ENCODE measurements around the gene RHOD. TPM values are rescaled to one million over a fixed set of nuclear protein-coding genes. Genes with fewer than 3 reads are reported as not detected.

The RHOD gene
- polyA plus RNA-seq, 1 of the 3 experiments (the other 2 are of a cell fraction) = not detected

DNA sequence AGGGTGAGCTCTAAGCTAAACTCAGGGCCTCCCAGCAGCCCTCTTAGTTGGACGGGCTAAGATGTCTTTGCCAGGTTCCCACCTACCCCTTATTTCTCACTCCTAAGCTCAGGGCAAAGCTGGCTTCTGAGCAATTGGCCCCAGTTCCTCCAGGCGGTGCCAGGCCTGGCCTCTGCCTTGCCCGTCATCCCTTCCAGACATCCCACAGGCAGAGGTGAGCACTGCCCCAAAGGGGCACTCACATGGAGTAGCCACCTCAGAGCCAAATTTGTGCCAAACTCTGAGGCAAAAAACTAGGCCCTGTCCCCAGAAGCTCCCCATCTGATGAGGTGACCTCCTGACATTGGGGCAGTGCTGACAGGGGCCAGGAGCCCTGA lies 9.7 kb downstream of the RHOD start:
- Histone ChIP-seq H3K27ac (ENCODE audit: low read depth in 2 of 2, low read length in 1 of 2) (no peak overlapping the region), H2AFZ (ENCODE audit: low read depth) (no peak overlapping the region), H3K9me2 (no peaks in the 10 kb centered on the region), H4K20me1 (ENCODE audit: insufficient read depth) (no peaks in the 10 kb centered on the region), H3K27me3 (ENCODE audit: insufficient read depth) (no peaks in the 10 kb centered on the region), H3K9me3 (no peaks in the 10 kb centered on the region), H3F3A (replicated peaks; ENCODE audit: insufficient read depth) (no peaks in the 10 kb centered on the region), H3K79me2 (ENCODE audit: insufficient read depth) (no peaks in the 10 kb centered on the region), H3K4me2 (no peak overlapping the region), H3K4me3 (ENCODE audit: low read depth in 2 of 2, low read length in 1 of 2) (no peak overlapping the region), H3K9ac (no peak overlapping the region), H3K36me3 (replicated peaks in 1 of 2; ENCODE audit: control insufficient read depth in 1 of 2, insufficient read depth in 2 of 2, low read length in 1 of 2) (no peaks in the 10 kb centered on the region), H3K4me1 (ENCODE audit: control insufficient read depth in 1 of 2, insufficient read depth in 2 of 2, low read depth in 1 of 2, low read length in 1 of 2) (no peaks in the 10 kb centered on the region)
- TF ChIP-seq, protein P1, sequence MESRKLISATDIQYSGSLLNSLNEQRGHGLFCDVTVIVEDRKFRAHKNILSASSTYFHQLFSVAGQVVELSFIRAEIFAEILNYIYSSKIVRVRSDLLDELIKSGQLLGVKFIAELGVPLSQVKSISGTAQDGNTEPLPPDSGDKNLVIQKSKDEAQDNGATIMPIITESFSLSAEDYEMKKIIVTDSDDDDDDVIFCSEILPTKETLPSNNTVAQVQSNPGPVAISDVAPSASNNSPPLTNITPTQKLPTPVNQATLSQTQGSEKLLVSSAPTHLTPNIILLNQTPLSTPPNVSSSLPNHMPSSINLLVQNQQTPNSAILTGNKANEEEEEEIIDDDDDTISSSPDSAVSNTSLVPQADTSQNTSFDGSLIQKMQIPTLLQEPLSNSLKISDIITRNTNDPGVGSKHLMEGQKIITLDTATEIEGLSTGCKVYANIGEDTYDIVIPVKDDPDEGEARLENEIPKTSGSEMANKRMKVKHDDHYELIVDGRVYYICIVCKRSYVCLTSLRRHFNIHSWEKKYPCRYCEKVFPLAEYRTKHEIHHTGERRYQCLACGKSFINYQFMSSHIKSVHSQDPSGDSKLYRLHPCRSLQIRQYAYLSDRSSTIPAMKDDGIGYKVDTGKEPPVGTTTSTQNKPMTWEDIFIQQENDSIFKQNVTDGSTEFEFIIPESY (IDR thresholded peaks at IDR 0.05; ENCODE audit: borderline replicate concordance, low read depth) = no peak
- TF ChIP-seq RFX5 (IDR thresholded peaks at IDR 0.05; ENCODE audit: low read length) = no peak
- no peak for TF ChIP-seq EP300 (IDR thresholded peaks at IDR 0.05; ENCODE audit: borderline replicate concordance in 1 of 2, low read depth in 1 of 2, low read length in 1 of 2)
- no peak for TF ChIP-seq MXI1 (IDR thresholded peaks at IDR 0.05; ENCODE audit: low read depth, low read length)
- no peak for TF ChIP-seq MEF2A (IDR thresholded peaks at IDR 0.05; ENCODE audit: borderline replicate concordance, low read depth)
- TF ChIP-seq, protein P2, sequence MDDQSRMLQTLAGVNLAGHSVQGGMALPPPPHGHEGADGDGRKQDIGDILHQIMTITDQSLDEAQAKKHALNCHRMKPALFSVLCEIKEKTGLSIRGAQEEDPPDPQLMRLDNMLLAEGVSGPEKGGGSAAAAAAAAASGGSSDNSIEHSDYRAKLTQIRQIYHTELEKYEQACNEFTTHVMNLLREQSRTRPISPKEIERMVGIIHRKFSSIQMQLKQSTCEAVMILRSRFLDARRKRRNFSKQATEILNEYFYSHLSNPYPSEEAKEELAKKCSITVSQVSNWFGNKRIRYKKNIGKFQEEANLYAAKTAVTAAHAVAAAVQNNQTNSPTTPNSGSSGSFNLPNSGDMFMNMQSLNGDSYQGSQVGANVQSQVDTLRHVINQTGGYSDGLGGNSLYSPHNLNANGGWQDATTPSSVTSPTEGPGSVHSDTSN (IDR thresholded peaks at IDR 0.05) = no peak
- TF ChIP-seq TEAD4 (IDR thresholded peaks at IDR 0.05; ENCODE audit: borderline replicate concordance, insufficient read depth) = no peak
- TF ChIP-seq FOXJ3 (CRISPR knock-in tag; IDR thresholded peaks at IDR 0.05) = no peak
- TF ChIP-seq GABPA (IDR thresholded peaks at IDR 0.05; ENCODE audit: low read depth) = no peak
- TF ChIP-seq, protein P3, sequence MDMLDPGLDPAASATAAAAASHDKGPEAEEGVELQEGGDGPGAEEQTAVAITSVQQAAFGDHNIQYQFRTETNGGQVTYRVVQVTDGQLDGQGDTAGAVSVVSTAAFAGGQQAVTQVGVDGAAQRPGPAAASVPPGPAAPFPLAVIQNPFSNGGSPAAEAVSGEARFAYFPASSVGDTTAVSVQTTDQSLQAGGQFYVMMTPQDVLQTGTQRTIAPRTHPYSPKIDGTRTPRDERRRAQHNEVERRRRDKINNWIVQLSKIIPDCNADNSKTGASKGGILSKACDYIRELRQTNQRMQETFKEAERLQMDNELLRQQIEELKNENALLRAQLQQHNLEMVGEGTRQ (IDR thresholded peaks at IDR 0.05; ENCODE audit: borderline replicate concordance, low read depth, low read length) = no peak
- TF ChIP-seq, protein P4, sequence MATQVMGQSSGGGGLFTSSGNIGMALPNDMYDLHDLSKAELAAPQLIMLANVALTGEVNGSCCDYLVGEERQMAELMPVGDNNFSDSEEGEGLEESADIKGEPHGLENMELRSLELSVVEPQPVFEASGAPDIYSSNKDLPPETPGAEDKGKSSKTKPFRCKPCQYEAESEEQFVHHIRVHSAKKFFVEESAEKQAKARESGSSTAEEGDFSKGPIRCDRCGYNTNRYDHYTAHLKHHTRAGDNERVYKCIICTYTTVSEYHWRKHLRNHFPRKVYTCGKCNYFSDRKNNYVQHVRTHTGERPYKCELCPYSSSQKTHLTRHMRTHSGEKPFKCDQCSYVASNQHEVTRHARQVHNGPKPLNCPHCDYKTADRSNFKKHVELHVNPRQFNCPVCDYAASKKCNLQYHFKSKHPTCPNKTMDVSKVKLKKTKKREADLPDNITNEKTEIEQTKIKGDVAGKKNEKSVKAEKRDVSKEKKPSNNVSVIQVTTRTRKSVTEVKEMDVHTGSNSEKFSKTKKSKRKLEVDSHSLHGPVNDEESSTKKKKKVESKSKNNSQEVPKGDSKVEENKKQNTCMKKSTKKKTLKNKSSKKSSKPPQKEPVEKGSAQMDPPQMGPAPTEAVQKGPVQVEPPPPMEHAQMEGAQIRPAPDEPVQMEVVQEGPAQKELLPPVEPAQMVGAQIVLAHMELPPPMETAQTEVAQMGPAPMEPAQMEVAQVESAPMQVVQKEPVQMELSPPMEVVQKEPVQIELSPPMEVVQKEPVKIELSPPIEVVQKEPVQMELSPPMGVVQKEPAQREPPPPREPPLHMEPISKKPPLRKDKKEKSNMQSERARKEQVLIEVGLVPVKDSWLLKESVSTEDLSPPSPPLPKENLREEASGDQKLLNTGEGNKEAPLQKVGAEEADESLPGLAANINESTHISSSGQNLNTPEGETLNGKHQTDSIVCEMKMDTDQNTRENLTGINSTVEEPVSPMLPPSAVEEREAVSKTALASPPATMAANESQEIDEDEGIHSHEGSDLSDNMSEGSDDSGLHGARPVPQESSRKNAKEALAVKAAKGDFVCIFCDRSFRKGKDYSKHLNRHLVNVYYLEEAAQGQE (IDR thresholded peaks at IDR 0.05; ENCODE audit: low read depth, low read length) = no peak
- no peak for TF ChIP-seq POLR2AphosphoS5 (IDR thresholded peaks at IDR 0.05; ENCODE audit: low read depth, low read length)
- WGBS (ENCODE audit: low lambda C conversion rate) = 89% methylated on average over 3 of the region's 3 CpGs
- DNase-seq = no peak
- CTCF ChIA-PET = interaction anchor here (1.4 to 1.9 kb wide), 3 partner anchors 13 to 251 kb away, joined by 5 to 9 read pairs (median 5); no protein-coding TSS in a partner anchor
- POLR2A ChIA-PET = no interaction called here

Measured in SK-N-SH (cell line).